ENCODE data around the gene P3H3.

Gene P3H3

DNA sequence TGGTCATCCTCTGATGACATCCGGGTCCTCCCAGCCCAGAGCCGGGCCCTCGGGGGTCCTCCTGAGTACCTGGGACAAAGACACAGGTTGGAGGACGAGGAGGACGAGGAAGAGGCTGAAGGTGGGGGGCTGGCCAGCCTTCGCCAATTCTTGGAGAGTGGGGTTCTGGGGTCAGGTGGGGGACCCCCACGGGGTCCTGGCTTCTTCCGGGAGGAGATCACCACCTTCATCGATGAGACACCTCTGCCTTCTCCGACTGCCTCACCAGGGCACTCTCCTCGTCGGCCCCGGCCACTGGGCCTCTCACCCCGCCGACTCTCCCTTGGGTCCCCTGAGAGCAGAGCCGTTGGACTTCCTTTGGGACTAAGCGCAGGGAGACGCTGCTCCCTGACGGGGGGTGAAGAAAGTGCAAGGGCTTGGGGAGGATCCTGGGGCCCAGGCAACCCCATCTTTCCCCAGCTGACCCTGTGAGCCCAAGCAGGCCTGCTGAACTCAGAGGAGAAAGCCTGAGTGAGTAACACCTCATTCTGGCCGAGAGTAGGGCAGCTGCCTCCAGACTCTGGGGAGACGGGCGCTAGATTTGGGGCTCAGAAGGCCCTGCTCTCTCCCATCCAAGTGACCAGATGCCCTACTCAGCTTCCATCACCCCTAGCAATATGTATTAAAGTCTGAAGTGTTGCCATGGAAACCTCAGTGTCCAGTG, 1.3 kb upstream of the P3H3 start:
- DNase-seq (ENCODE audit: low read depth), result no peak

DNA sequence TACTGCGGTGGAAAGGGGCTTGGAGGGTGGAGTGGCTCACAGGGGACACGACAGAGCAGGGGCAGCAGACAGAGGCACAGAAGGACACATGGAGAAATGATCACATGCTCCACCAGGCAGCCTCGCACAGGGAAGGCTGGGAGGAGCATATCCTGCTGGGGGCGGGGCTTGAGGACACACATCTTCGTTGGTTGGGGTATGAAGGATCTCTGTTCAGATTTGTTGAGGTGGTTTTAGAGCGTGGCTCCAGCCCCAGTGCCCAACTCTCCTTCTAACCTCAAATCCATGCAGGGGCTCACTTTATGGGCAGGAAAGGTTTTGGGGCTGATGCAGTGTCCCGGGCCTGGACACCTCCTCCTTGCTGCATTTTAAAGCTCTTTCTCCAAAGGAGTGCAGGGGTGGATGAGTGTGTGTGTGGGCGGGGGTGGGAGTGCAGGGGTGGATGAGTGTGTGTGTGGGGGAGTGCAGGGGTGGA, 733 bp upstream of the P3H3 start:
- DNase-seq (ENCODE audit: low read depth), result no peak

DNA sequence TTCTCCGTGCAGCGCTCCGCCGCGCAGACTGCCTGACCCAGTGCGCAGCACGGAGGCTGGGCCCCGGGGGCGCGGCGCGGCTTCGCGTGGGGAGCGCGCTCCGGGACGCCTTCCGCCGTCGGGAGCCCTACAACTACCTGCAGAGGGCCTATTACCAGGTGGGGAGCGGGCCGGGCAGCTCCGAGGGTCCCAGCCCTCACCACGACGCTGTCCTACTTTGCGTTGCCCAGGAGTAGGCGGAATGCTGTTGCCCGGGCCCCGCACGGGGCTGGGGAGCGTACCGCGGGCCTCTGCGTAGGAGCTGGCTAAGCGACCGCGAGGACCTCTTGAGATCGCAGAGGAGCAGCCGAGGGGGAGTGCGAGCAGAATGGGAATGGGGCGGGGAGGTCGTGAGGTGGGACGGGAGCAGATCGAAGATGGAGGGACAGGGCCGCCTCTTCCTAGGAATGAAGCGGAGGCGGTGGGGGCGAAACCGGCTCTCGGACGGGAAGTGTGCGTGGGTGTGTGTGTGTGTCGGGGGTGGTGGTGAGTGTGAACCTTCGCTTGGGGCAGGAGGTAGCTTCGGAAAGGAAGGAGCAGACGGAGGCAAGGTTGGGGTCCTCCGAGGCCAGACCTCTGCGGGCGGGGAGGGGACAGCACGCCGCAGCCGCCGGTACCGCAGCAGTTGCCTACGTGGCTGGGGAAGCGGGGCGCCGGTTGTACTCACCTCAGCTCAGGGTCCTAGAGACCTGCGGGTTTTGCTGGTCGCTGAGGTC, 751 bp downstream of the P3H3 start:
- DNase-seq (ENCODE audit: low read depth), result no peak

DNA sequence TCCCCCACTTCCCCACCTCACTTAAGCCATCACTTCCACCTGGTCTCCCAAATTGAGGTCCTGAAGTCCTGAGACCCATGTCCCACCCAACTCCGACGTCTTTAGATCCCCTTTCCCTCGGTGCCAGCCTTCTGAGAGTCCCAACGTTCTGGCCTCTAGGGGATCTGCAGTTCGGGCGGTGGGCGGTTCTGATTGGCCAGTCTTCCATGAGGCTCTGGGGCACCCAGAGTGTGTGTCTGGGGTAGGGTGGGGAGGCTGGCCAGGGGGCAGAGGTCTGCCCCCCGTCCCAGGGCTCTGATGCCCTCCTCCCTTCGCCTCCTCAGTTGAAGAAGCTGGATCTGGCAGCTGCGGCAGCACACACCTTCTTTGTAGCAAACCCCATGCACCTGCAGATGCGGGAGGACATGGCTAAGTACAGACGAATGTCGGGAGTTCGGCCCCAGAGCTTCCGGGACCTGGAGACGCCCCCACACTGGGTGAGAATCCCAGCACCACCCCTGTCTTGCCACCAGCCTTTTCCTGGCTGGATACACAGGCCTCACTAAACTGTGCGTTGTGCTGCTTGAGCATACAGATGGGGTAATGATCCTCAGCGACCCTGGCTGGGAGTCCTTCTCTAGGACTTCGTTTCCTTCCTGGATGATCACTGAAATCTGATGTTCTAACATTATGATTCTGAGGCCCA, 1.5 kb downstream of the P3H3 start:
- no peak for DNase-seq (ENCODE audit: low read depth)

DNA sequence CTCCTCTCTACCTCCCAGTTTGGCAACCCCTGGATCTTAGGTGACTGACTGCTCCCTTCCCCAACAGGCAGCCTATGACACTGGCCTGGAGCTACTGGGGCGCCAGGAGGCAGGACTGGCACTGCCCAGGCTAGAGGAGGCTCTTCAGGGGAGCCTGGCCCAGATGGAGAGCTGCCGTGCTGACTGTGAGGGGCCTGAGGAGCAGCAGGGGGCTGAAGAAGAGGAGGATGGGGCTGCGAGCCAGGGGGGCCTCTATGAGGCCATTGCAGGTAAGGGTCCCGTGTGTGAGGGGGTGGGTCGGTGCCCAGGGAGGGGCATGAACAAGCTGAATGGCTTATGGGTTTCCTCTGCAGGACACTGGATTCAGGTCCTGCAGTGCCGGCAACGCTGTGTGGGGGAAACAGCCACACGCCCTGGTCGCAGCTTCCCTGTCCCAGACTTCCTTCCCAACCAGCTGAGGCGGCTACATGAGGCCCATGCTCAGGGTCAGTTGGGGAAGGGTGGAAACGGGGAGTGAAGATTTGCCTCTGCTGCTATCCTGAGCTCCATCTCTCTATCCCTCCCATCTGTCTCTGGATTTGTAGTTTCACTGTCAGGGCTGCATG, 2.2 kb downstream of the P3H3 start:
- no peak for DNase-seq (ENCODE audit: low read depth)

DNA sequence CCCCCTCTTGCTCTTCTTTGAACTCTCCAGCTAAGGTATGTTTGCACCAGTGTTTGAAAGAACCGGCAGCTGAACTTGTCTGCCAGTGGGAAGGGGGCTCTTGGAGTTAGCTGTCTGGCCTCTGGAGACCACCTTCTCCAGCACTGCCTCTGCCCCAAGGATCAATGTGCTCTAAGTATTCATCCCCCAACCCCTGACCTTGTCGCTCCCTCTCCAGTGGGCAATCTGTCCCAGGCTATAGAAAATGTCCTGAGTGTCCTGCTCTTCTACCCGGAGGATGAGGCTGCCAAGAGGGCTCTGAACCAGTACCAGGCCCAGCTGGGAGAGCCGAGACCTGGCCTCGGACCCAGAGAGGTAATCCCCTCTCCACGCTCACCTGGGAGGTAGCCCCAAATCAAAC, 2.8 kb downstream of the P3H3 start:
- no peak for DNase-seq (ENCODE audit: low read depth)

DNA sequence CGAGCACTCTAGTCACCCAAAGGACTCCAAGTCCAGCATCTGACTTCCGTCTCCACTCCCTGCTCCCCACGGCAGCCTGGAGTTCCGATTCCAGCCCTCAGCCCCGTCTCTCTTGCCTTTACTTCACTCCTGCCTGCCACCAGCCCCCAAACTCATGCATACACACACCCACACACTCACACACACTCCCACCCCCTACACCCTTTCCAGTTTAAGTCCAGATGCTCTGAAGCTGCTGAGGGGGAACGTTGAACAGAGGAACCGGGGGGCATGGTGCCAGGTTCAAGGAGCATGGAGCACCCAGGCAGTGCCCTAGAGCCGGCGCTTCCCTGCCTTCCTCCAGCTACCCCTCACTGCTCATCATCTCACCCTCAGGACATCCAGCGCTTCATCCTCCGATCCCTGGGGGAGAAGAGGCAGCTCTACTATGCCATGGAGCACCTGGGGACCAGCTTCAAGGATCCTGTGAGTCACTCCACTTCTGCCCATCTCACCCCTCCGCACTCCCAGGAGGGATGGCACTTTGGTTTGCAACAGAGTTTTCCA, 3.3 kb downstream of the P3H3 start:
- no peak for DNase-seq (ENCODE audit: low read depth)

DNA sequence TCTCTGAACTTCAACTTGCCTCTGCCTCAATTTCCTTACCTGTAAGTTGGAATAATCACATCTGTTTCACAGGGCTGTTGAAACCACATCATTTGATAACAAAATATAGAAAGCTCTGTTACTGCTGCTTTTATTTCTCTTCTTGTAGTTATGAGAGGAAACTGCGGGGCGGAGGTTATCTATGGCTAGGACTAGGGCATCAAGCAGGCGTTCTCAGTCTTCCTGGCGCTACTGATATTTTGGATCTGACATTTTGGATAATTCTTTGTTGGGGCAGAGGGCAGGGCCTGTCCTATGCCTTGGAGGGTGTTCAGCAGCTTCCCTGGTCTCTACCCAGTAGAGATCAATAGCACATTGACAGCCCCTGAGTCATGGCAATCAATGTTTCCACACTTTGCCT, 3.9 kb downstream of the P3H3 start:
- no peak for DNase-seq (ENCODE audit: low read depth)

DNA sequence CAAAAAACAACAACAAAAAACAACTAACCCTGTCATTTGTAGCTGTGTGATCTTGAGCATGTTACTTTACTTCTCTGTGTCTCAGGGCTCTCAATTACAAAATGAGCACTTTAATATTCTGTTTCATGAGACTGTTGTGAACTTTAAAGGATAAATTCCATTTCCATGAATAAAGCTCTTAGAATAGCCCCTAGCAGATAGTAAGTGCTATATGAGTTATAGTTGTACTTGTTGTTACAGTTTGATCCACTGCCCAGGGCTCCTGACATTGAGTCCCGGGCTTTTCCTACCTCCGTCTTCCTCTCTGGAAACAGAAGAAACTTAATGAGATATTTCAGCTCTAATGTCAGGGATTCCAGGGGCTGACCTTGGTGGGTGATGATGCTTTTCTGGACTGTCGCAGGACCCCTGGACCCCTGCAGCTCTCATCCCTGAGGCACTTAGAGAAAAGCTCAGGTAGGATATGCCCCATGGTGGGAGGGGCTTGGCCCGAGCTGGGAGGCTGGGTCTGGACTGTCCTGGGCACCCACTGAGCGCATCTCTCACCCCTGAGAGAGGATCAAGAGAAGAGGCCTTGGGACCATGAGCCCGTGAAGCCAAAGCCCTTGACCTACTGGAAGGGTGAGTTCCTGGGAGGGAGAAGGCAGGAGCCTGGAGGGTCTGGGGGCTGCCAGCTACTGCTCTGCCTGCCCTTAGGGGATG, 5.1 kb downstream of the P3H3 start:
- no peak for DNase-seq (ENCODE audit: low read depth)

DNA sequence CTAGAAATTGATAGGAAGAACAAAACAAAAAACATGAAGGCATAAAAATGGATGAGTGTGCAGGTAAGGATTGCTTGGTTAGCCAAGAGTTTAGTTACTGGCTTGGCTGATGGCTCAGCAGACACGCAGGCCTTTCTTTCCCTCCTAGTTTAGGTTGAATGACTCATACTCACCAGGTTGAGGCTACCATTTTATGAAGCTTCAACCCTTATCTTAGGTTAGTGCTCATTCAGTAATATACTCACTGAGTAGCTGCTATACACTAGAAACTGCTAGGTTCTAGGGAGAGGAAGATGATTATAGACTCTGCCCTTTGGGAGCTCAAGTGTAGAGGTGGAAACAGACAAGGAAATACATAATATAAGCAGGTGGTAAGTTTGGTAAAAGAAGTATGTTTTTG, 6.0 kb downstream of the P3H3 start:
- DNase-seq (ENCODE audit: low read depth), result no peak

DNA sequence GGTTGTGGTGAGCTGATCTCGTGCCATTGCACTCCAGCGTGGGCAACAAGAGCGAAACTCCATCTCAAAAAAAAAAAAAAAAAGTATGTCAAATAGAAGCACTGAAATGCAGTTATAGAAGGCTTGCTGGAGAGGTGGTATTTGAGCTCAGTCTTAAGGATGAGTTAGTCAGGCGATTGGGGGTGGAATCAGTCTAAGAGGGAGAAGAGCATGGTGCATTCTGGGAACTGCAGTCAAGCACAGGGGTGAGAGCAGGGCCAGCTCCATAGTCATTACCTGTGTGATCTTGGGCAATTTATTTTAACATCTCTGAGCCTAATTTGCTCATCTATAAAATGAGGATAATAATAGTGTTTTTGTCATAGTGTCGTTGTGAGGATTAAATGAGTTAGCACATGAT, 6.7 kb downstream of the P3H3 start:
- DNase-seq (ENCODE audit: low read depth), result no peak

DNA sequence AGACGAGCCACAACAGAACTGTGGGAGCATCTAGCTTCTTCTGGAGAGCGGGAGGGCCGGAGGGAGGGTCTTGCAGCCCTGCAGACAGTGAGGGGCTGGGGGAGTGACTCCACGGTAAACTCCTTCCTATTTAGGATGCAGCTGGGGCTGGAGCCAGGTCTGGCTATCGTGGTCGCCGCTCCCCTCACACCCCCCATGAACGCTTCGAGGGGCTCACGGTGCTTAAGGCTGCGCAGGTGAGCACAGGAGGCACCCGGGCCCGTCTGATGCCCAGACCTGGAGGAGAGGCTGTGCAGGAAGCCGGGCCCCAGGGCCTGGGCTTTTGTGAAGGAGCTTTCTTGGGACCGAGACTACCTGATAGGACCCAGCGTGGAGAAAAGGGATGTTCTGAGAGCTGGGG, 8.6 kb downstream of the P3H3 start:
- no peak for DNase-seq (ENCODE audit: low read depth)

DNA sequence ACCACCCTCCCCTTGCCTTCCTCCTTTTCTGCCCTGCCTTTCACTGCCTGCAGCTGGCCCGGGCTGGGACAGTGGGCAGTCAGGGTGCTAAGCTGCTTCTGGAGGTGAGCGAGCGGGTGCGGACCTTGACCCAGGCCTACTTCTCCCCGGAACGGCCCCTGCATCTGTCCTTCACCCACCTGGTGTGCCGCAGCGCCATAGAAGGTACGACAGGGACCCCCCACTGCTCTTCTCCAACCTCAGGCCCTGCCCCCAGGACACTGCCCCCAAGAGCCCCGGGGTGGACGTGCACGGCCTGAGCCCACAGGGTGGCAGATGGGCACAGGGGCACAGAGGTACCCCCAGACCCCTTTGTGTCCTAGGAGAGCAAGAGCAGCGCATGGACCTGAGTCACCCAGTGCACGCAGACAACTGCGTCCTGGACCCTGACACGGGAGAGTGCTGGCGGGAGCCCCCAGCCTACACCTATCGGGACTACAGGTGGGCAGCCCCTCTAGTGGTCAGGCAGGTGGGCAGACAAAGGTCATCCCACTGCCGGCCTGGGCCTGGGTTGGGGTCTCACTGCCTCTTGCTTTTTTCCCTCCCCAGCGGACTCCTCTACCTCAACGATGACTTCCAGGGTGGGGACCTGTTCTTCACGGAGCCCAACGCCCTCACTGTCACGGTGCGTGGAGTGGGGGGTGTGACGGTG, 9.3 kb downstream of the P3H3 start:
- no peak for DNase-seq (ENCODE audit: low read depth)

DNA sequence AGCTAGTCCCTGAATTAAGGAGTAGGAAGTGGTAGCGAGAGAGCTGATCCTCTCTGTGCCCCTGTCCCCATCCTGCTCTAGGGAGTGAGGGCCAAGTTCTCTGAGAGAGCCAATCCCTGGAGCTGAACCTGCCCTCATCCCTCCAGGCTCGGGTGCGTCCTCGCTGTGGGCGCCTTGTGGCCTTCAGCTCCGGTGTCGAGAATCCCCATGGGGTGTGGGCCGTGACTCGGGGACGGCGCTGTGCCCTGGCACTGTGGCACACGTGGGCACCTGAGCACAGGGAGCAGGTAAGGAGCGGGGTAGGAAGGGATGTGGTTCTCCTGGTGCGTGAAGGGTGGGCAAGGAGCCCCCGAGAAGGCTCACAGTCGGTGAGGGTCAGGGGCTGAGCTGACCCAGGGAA, 10.6 kb downstream of the P3H3 start:
- DNase-seq (ENCODE audit: low read depth), result no peak

DNA sequence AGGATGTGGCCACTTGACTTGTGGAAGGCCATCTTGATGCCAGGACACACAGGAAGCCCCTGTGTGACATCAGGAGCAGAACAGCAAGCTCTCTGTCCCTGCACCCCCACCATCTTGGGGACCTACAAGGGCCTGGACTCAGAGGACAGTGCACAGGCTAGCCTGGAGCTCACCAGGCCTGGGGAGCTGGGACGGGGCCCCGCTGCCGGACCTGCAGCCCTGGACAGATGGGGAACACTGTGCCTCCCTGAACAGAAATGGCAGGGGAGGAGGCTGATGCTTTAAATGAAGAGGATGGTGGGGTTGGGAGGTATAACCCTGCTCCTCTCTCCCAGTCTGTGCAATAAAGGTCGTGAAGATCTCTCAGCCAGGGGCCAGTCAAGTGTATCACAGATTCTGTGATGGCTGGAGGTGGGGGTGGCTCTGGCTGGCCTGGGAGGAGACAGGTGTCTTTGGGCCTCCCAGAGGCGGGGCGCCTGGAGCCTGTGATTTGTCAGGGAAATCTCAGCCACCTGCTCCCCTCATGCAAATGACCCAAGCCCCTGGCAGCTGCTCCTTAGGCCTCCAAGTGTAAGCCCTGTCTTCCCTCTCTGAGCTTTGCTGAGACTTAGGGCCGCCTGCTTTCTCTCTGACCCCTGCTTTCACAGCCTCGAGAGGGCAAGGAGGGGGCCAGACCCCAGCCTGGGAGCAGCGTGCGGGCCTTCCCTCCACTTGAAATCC, 11.4 kb downstream of the P3H3 start:
- DNase-seq (ENCODE audit: low read depth), result no peak

DNA sequence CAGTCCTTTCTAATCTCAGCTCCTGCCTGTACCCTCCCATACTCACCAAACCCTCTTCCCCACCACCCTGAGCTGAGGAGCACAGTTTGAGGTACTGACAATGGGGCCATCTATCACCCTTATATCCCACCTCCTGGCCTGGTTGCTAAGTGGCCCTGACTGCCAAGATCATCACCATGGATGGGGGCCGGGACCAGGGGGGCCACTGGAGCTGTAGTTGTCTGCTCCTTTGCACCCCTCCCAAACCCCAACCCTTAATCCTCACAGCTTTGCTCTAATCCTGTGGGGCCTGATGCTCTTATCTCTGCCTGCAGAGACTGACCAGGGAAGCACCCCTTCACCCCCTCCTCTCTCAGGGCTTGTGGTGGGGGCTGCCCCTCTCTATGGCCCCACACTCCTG, 12.1 kb downstream of the P3H3 start:
- DNase-seq (ENCODE audit: low read depth), result no peak

DNA sequence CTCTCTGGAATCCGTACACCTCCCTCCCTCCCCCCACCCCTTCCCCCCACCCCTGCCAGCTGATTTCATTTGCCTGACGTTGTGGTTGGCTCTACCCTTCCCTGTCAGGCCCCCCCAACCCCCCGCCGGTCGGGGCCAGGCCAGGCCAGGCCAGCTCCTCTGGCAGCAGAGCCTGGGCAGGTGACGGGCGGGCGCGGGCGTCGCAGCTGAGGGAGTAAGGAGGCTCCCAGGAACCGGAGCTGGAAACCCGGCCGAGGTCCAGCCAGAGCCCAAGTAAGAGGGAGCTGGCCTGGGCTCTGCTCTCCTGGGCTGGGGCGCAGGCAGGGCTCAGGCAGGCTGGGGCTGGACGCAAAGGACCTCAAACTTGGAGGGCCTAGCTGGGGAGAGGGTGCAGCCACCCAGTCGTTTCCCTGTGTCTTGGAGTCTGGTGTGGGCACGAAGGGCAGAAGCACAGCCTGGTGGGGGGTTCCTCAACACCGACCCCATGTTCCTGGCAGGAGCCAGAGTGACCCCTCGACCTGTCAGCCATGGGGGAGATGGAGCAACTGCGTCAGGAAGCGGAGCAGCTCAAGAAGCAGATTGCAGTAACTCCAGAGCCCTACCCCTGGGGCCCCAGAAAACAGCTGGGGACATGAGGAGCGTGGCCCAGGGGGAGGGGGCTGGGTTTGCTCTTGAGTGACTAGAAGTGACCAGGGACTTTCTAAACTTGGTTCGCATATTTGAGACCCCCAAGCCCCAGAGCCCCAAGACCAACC, 12.7 kb downstream of the P3H3 start, which contains the start of gene GNB3:
Gene GNB3 (plus strand): TSS at position 165 of the 755 bp plus-strand sequence. CDS start 363 bp downstream, at position 528.
- DNase-seq (ENCODE audit: low read depth), result no peak

DNA sequence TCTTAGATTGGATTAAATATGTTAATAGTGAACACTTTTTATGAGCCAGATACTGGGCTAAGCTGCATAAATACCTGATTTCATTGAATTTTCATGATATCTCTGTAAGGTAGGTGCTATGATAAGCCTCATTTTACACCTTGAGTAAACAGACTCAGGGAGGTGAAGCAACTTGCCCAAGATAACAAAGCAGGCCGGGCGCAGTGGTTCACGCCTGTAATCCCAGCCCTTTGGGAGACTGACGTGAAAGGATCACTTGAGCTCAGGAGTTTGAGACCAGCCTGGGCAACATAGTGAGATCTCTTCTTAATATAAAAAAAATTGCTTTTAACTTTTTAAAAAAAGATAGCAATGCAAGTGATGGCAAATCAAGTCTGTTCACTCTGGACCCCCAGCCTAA, 13.9 kb downstream of the P3H3 start:
- no peak for DNase-seq (ENCODE audit: low read depth)

DNA sequence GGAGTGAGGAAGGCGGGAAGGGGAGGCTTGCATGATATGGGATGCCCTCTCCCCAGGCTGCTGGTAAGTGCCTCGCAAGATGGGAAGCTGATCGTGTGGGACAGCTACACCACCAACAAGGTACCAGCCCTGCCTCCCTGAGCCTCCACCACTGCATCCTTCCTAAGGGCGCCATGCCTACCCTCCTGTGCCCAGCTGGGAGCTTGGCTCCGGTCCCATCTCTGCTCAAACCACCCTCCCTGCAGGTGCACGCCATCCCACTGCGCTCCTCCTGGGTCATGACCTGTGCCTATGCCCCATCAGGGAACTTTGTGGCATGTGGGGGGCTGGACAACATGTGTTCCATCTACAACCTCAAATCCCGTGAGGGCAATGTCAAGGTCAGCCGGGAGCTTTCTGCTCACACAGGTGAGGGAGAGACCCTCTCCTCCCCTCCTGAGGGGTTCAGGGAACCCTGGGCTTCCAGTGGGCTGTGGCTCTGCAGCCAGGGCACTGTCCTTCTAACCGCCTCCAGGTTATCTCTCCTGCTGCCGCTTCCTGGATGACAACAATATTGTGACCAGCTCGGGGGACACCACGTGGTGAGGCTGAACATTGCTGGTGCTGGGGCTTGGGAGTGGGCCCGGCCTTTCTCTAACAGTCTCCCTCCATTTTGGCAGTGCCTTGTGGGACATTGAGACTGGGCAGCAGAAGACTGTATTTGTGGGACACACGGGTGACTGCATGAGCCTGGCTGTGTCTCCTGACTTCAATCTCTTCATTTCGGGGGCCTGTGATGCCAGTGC, 15.1 kb downstream of the P3H3 start:
- no peak for DNase-seq (ENCODE audit: low read depth)

Data from stimulated activated CD8-positive, alpha-beta memory T cell treated with anti-CD3 and anti-CD28 coated beads, Interleukin-15, amount 100 ng/mL, for 24 hours (primary cell).